Lower leg skin (tissue), 3 donors: Measurements from ENCODE around the gene GPR157.

ENCODE experiments used
- CTCF ChIP-seq, 3 donors: fragments of 450-650 bp; IDR thresholded peaks; one replicate each; pipeline ENCODE4 v1.5.1; 2016; ENCODE audit warnings: antibody characterized with exemption in 3 of 3, mild to moderate bottlenecking in 3 of 3, moderate library complexity in 2 of 3
- POLR2A ChIP-seq, 2 donors: fragments of 450-650 bp; IDR thresholded peaks; one replicate each; pipeline ENCODE4 v1.6.1; 2016 to 2017; ENCODE audit warnings: antibody characterized with exemption in 2 of 2, mild to moderate bottlenecking in 1 of 2, moderate library complexity in 1 of 2

DNA sequence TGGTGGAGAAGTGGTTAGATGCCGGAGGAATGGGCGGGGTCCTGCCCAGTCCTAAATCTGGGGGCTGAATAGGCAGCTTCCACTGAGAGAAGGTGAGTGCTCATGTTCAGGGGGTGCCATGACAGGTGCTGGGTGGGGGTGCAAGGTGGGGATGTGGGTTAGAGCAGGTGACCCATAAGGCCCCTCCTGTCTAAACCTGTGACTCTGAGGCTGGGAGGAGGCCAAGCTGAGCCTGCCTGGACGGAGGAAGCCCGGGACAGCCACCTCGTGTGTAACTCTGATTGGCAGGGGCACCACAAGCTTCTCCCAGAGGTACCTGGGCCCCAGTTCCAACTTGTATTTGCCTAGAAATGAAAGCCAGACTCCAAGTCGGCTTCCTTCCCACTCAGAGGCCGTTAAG is 10.7 kb downstream of the GPR157 start:
- TF ChIP-seq POLR2A (IDR thresholded peaks at IDR 0.05) (no peak), CTCF (IDR thresholded peaks at IDR 0.05) (no peak)
